ENCODE measurements around the gene IKBKE.

GRCh38 chr1:206497363-206497762 is 27.1 kb downstream of the IKBKE start:
- TF ChIP-seq, protein P1, sequence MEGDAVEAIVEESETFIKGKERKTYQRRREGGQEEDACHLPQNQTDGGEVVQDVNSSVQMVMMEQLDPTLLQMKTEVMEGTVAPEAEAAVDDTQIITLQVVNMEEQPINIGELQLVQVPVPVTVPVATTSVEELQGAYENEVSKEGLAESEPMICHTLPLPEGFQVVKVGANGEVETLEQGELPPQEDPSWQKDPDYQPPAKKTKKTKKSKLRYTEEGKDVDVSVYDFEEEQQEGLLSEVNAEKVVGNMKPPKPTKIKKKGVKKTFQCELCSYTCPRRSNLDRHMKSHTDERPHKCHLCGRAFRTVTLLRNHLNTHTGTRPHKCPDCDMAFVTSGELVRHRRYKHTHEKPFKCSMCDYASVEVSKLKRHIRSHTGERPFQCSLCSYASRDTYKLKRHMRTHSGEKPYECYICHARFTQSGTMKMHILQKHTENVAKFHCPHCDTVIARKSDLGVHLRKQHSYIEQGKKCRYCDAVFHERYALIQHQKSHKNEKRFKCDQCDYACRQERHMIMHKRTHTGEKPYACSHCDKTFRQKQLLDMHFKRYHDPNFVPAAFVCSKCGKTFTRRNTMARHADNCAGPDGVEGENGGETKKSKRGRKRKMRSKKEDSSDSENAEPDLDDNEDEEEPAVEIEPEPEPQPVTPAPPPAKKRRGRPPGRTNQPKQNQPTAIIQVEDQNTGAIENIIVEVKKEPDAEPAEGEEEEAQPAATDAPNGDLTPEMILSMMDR (conservative IDR thresholded peaks at IDR 0.05) = no peak
- no peak for TF ChIP-seq ZFX (IDR thresholded peaks at IDR 0.05)
